GM19468 (cell line): ENCODE data around the gene NMNAT3.

Source experiments
- ATAC-seq: cut with Tn5 transposase; IDR thresholded peaks from one replicate; pipeline ENCODE4 v1.9.1; 2021; ENCODE audit warnings: mild to moderate bottlenecking, moderate library complexity, moderate number of reproducible peaks; ENCODE audit not compliant: unreplicated experiment; ENCODE audit errors: extremely low read depth

NMNAT3 gene

DNA sequence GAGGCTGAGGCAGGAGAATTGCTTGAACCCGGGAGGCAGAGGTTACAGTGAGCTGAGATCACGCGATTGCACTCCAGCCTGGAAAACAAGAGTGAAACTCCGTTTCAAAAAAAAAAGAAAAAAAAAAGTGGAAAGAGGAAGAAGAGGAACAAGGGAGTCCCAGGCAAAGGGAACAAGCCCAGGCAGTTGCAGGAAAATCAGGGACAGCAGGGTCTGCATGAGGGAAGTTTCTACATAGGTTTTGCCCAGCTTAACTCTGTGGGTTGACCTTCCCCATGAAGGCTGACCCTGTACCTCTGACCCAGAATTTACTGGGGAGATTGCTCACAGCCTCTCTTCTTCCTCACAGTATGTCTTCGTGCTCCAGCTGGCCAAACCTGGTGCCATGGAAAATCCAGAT, 150.5 kb downstream of the NMNAT3 start:
- ATAC-seq, result no peak

DNA sequence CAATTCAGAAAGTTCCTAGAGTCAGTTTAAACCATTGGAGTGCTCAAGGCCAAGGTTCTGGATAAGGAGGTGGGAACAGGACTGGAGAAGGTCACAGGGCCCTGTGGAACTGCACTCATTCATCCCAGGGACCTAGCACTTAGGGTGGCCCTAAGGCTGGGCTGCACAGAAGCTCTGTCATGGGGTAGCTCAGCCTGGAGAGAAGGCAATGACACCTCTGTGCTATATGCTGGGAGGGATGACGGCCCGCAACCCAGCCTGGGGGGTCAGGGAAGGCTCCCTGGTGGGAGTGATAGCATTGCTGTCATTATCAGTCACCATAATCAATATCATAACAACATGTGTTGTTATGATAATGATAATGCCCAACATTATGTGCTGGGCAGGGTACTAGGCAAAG, 151.6 kb downstream of the NMNAT3 start:
- ATAC-seq, result no peak

DNA sequence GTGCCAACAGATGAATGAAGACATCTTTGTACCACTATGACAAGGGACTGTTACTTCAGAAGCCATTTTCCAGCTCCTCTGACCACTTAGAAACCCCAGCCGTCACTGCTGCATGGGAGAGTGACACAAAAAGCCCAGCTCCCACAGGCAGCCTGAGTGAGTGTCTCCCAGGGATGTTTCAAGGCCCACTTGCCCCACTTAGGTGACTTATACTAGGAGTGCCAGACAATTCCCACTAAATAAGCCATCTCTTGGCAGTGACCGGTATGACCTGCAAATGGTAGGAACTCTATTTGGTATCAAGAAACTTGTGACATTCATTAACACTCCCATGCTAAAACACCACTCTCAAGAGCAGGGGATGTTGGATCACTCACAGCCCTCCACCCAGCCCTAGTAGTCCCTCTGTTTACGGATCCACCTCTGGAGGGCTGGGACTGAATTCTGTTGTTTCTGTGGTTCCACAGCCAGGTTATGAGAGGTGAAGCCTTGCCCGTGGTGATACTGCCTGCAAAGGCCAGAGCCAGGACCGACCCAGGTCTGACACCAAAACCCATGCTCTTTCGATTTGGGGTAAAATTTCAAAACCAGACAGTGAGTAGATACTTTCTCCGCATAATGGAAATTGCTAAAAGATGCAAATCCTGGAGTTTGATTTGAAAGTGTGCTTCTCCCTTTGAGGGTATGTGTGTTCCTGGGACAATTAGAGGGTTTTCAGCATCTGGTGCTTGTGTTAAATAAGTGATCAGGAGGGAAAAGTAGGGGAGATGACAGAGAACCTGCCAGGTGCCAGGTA, 152.7 kb downstream of the NMNAT3 start:
- ATAC-seq, result no peak

DNA sequence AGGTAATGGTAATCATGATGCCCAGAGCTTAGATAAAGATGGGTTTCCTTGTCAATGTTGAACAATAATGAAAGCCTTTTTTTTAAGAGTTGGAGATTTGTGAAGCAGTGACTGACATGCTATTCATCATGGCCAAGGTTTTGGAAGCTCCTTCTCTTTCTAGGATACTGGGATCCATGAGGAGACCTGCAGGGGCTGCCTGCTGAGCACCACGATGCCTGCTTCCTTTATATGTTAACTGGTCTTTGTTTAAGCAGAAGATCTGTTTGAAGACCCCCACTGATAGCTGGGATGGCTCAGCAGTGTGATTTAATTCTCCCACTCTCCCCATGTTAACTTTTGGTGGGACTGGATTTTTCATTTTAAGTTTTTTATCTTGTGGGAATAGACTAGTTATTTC, 154.1 kb downstream of the NMNAT3 start:
- ATAC-seq, result no peak

DNA sequence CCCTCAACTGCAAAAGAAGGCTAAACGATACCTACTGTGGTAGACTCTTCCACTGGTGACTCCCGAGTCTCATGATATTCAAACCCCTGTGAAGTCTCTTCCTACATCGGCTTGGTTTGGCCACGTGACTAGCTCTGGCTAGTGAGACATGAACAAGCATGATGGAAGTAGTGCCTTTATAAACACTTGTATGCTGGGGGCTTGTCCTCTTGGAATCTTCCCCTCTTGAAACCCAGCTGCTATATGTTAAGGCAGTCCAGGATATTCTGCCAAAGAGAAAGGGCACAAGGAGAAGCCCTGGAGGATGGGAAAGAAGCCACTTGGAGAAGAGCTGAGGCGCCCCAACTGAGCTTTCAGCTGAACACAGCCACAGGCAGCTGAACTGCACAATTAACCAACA, 154.6 kb downstream of the NMNAT3 start:
- no peak for ATAC-seq

DNA sequence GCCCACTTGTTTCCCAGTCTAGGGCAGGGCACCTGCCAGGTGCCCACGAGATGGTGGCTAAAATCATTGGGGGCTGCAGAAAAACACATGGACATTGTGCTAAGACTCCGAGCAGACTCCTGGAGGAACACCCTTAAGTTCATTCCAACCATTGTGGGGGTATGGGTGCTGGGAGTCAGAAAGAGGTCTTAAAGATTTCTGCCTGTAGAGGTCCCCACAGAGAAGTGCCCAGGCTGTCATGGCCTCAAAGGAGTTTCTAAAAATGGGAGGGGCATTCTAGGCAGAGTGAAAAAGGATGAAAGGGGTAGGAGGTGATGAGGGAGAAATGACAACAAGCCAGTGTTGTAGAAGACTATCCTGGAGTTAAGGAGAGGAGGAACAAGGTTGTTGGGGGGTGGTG, 155.4 kb downstream of the NMNAT3 start:
- ATAC-seq, result no peak

DNA sequence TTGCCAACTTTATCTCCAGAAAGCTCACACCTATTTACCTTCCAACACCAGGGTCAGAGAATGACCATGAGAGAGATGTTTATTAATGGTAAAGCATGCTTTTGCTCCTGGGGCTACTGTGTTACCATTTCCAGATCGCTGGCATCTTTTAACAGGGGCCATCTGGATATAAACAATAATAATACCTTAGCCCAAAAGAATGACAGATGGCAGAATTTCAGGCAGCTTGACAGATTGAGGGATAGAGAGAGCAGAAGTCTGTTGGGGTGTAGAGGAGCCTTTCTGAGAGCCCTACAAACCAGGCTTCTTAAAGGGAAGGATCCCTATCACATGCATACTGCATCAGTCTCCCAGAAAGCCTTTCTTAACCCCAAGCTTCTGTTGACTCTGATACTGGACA, 156.0 kb downstream of the NMNAT3 start:
- ATAC-seq, result no peak

GRCh38 chr3:139521144-139521543, 156.6 kb downstream of the NMNAT3 start:
- ATAC-seq, result no peak

- ATAC-seq, result no peak
Measured at GRCh38 chr3:139519998-139520737, 157.6 kb downstream of the NMNAT3 start.

- ATAC-seq, result no peak
Measured at GRCh38 chr3:139518926-139519842, 158.6 kb downstream of the NMNAT3 start.

GRCh38 chr3:139518306-139518705, 159.5 kb downstream of the NMNAT3 start:
- ATAC-seq, result no peak

- no peak for ATAC-seq
Measured at GRCh38 chr3:139517321-139518065, 160.3 kb downstream of the NMNAT3 start.

DNA sequence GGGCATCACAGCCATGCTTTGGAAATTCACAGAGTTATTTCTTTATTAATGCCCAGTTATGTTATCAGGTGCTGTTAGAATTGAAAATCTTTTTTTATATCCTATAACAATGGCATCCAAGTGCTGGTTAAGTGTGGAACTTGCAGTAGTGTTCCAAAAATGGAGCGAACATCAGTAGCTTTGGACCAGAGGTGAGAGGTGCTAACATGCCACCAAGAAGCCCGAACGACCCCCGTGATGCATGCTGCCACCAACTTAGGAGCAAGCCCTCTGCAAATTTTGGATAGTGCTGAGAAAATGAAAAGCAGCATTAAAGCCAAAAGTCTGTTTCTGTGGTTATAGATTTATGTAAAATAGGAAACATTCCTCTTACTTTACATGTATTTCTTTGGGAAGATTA, 163.0 kb downstream of the NMNAT3 start:
- ATAC-seq, result no peak
